ENCODE results near the gene DENND1B.

- no peak for TF ChIP-seq POLR2A (IDR thresholded peaks at IDR 0.05)
- no peak for TF ChIP-seq CTCF (IDR thresholded peaks at IDR 0.05)
- no peak for TF ChIP-seq EP300 (IDR thresholded peaks at IDR 0.05)
These were observed 13.8 kb upstream of the DENND1B start for GRCh38 chr1:197788741-197789739.
